NOMO-1 (cell line): ENCODE results near the gene SLAMF9.

Source experiments
- DNase-seq, 2 experiments: peaks; one replicate each; lab custom pipeline; 2025; ENCODE audit not compliant: unreplicated experiment in 2 of 2; lab: John Stamatoyannopoulos, UW

Gene SLAMF9

GRCh38 chr1:159922511-159923202 lies 31.4 kb downstream of the SLAMF9 start:
- DNase-seq, result no peak

- no peak for DNase-seq
Observed at GRCh38 chr1:159921700-159922504, 32.1 kb downstream of the SLAMF9 start.

- no peak for DNase-seq
Observed at GRCh38 chr1:159921251-159921650, 32.8 kb downstream of the SLAMF9 start.

GRCh38 chr1:159920651-159921050 lies 33.4 kb downstream of the SLAMF9 start:
- no peak for DNase-seq

GRCh38 chr1:159920202-159920601 lies 33.8 kb downstream of the SLAMF9 start:
- no peak for DNase-seq

GRCh38 chr1:159919236-159919865 lies 34.7 kb downstream of the SLAMF9 start:
- no peak for DNase-seq

- DNase-seq, result no peak
Observed at GRCh38 chr1:159918352-159919200, 35.5 kb downstream of the SLAMF9 start.

- DNase-seq, result no peak
Observed at GRCh38 chr1:159917533-159918351, 36.3 kb downstream of the SLAMF9 start.

GRCh38 chr1:159916242-159917051 lies 37.6 kb downstream of the SLAMF9 start:
- no peak for DNase-seq

- DNase-seq, result no peak
Observed at GRCh38 chr1:159915571-159916241, 38.3 kb downstream of the SLAMF9 start.

GRCh38 chr1:159914252-159915018 lies 39.6 kb downstream of the SLAMF9 start:
- no peak for DNase-seq

- no peak for DNase-seq
Observed at GRCh38 chr1:159913451-159914192, 40.4 kb downstream of the SLAMF9 start.

- peak in 1 of 2 experiments; percentile 26 for DNase-seq
Observed at GRCh38 chr1:159911326-159912070, 42.5 kb downstream of the SLAMF9 start.

- DNase-seq, result no peak
Observed at GRCh38 chr1:159908031-159908940, 45.8 kb downstream of the SLAMF9 start.

GRCh38 chr1:159906960-159907359 lies 47.1 kb downstream of the SLAMF9 start:
- DNase-seq, result no peak
